ENCODE results near the gene FOXA3. TPM values are rescaled to one million over a fixed set of nuclear protein-coding genes. Genes with fewer than 3 reads are reported as not detected.

The FOXA3 gene
- not detected in 2 replicates for total RNA-seq

GRCh38 chr19:45863840-45864628 is at the start of gene FOXA3:
TSS of gene FOXA3 (plus strand) at chr19:45864326. CDS start at chr19:45864457, 131 bp downstream.

GRCh38 chr19:45814851-45815480 is 49.2 kb upstream of the FOXA3 start, which contains the start of gene RSPH6A:
TSS of gene RSPH6A (minus strand) at chr19:45815308. CDS start at chr19:45815176, 132 bp downstream.

GRCh38 chr19:45862564-45863334 is 1.4 kb upstream of the FOXA3 start, which contains the start of gene SYMPK:
TSS of gene SYMPK (minus strand) at chr19:45863147. CDS start at chr19:45854495, 8,652 bp downstream.

GRCh38 chr19:45885556-45886426 is 21.7 kb downstream of the FOXA3 start, which contains the start of gene IRF2BP1:
TSS of gene IRF2BP1 (minus strand) at chr19:45886141. CDS start at chr19:45885774, 367 bp downstream.

GRCh38 chr19:45901912-45902650 is 38.0 kb downstream of the FOXA3 start, which contains the start of gene MYPOP:
TSS of gene MYPOP (minus strand) at chr19:45902613. CDS start at chr19:45901773, 840 bp downstream.

GRCh38 chr19:45913874-45914830 is 50.0 kb downstream of the FOXA3 start, which contains the start of gene NANOS2:
TSS of gene NANOS2 (minus strand) at chr19:45914778. CDS start at chr19:45914693, 85 bp downstream.

Other genes with a start within 250 kb of the FOXA3 start
- gene EML2, start 224.9 kb upstream of the FOXA3 start, total RNA-seq: 20.5 and 31.9 TPM in 2 replicates
- 0.44 TPM in 1 of 2 replicates, not detected in the other for gene GIPR, start 196.1 kb upstream of the FOXA3 start, total RNA-seq
- 212 and 276 TPM in 2 replicates for gene SNRPD2, start 172.4 kb upstream of the FOXA3 start, total RNA-seq
- 8.9 and 10.8 TPM in 2 replicates for gene QPCTL, start 171.7 kb upstream of the FOXA3 start, total RNA-seq
- gene FBXO46, start 133.4 kb upstream of the FOXA3 start, total RNA-seq: 8.4 and 10.4 TPM in 2 replicates
- gene MEIOSIN, start 130.9 kb upstream of the FOXA3 start, total RNA-seq: not detected in 2 replicates
- gene SIX5, start 95.1 kb upstream of the FOXA3 start, total RNA-seq: 24.6 and 28.0 TPM in 2 replicates
- 14.4 and 14.8 TPM in 2 replicates for gene DMPK, start 81.8 kb upstream of the FOXA3 start, total RNA-seq
- gene DMWD, start 71.5 kb upstream of the FOXA3 start, total RNA-seq: 18.8 and 19.0 TPM in 2 replicates
- not detected in 2 replicates for gene RSPH6A, start 49.0 kb upstream of the FOXA3 start, total RNA-seq
- 25.6 and 31.4 TPM in 2 replicates for gene SYMPK, start 1.2 kb upstream of the FOXA3 start, total RNA-seq
- gene IRF2BP1, start 21.8 kb downstream of the FOXA3 start, total RNA-seq: 30.3 and 30.5 TPM in 2 replicates
- 3.7 and 4.0 TPM in 2 replicates for gene MYPOP, start 38.3 kb downstream of the FOXA3 start, total RNA-seq
- not detected in 2 replicates for gene NANOS2, start 50.5 kb downstream of the FOXA3 start, total RNA-seq
- 0.24 and 0.31 TPM in 2 replicates for gene NOVA2, start 109.5 kb downstream of the FOXA3 start, total RNA-seq
- gene CCDC61, start 131.1 kb downstream of the FOXA3 start, total RNA-seq: 8.8 and 9.6 TPM in 2 replicates
- gene PGLYRP1, start 158.7 kb downstream of the FOXA3 start, total RNA-seq: not detected in 2 replicates
- gene IGFL4, start 176.7 kb downstream of the FOXA3 start, total RNA-seq: not detected in 2 replicates